ENCODE measurements around the gene SPDYC. TPM values are rescaled to one million over a fixed set of nuclear protein-coding genes. Genes with fewer than 3 reads are reported as not detected.

Gene SPDYC
- total RNA-seq, 1 experiment from 2014 or later: 1.2 TPM

DNA sequence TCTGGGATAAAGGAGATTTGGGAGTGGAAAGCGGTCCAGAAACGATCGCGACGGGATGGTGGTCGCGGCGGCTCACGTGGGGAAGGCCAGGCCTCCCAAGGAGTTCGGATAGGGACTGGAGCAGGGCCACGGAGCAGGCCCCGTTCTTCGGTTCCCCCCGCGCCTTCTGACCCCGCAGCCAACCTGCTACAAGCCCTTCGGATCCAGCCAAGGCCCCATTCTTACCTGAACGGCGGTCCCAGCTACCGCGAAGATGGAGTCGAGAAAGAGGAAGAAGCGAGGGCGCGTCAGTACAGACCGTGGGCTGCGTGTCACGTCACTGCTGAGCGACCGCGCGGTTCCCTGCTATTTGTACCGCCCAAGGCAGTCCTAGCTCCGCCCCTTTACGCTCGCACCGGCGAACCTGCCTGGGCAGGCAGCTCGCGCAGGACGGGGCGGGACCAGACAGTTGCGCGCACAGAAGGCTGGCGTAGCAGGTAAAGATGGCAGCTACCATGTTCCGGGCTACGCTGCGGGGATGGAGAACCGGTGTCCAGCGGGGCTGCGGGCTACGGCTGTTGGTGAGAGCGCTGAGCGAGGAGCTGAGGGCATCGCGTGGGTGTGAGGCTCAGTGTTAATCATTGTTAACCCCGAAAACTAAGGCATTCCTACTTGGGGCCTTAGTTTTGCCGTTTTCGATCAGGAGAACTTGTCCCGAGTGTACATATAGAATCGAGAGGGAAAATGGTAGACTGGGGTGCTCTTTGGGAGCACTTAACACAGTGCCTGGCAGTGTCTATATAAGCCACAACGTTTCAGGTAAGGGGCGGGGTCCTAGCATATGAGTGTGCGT is 48.0 kb upstream of the SPDYC start, which contains the start of the genes FAU and MRPL49:
Gene FAU, minus strand, starts transcription at position 270 of the 832 bp plus-strand sequence. CDS start 321 bp downstream, outside the sequence.
Gene MRPL49, plus strand, starts transcription at position 457 of the 832 bp plus-strand sequence. Its CDS starts 26 bp downstream, at position 483.
- H3K9ac ChIP-seq (ENCODE audit: low read length): peak within 1 kb of the TSS; percentile 93
- H3K79me2 ChIP-seq (ENCODE audit: insufficient read depth, low read length): peaks cover 66% of the 10 kb centered on the region
- peak within 1 kb of the TSS; percentile 72 to 91 for H3K4me3 ChIP-seq (replicated peaks in 1 of 2; ENCODE audit: low read depth in 1 of 2, low read length in 2 of 2)
- H4K20me1 ChIP-seq (ENCODE audit: insufficient read depth): no peaks in the 10 kb centered on the region; the same call in 1 of the 2 replicates
- H3K9me2 ChIP-seq (ENCODE audit: insufficient read depth): no peaks in the 10 kb centered on the region
- peaks cover 25 to 61% of the 10 kb centered on the region in 2 experiments for H3K36me3 ChIP-seq (ENCODE audit: control insufficient read depth in 1 of 2, insufficient read depth in 2 of 2, low read length in 2 of 2)
- DNase-seq (ENCODE audit: low read depth, low spot score): peak; percentile 93
- no peaks in the 10 kb centered on the region for H3K9me3 ChIP-seq (ENCODE audit: control insufficient read depth in 1 of 2, insufficient read depth in 1 of 2, low read depth in 1 of 2, low read length in 2 of 2)
- no peak within 1 kb of the TSS for H2AFZ ChIP-seq (ENCODE audit: low read depth, low read length, poor library complexity, severe bottlenecking)
- BruUV-seq (replicated peaks): TSS peak; percentile 78
- peaks cover 9 to 20% of the 10 kb centered on the region in 2 experiments; a peak in 3 of 4 replicates for H3K4me1 ChIP-seq (ENCODE audit: control insufficient read depth in 1 of 2, insufficient read depth in 2 of 2, low read length in 2 of 2)
- peak; percentile 81 for ATAC-seq
- intact Hi-C loops (cut with micrococcal nuclease): loop anchor here (1.0 kb wide), 1 partner anchor 11 kb away; no protein-coding TSS in a partner anchor
- H3K4me2 ChIP-seq (ENCODE audit: low read length): peak within 1 kb of the TSS; percentile 91
- ChIA-PET RAD21 (ENCODE audit: low non-redundant PET in 1 of 2, low total read pairs in 2 of 2, uncharacterized antibody in 2 of 2, unreplicated experiment in 2 of 2) (interaction anchor here (0.6 to 1.1 kb wide), 7 partner anchors 11 to 318 kb away, joined by 3 to 5 read pairs (median 5); partner anchors contain the start of genes CAPN1 (in 1 of the 2) and TM7SF2 (in 1 of the 2)), POLR2A (interaction anchor here (0.7 to 2.9 kb wide), 14 partner anchors 9 to 494 kb away, joined by 3 to 52 read pairs (median 4); partner anchors contain the start of genes CAPN1, SNX15, SPDYC and SYVN1), CTCF (interaction anchor here (0.8 to 2.0 kb wide), 9 partner anchors 9 to 278 kb away, joined by 3 to 6 read pairs (median 4); partner anchors contain the start of genes CAPN1, CDC42BPG and TM7SF2)
- peak within 1 kb of the TSS; percentile 94 for H3K27ac ChIP-seq (ENCODE audit: low read depth, low read length)
- H3K27me3 ChIP-seq (ENCODE audit: insufficient read depth, low read length): no peaks in the 10 kb centered on the region
- TF ChIP-seq ELF1 (IDR thresholded peaks at IDR 0.05; ENCODE audit: borderline replicate concordance, low read depth): no peak
- TF ChIP-seq, protein P1, sequence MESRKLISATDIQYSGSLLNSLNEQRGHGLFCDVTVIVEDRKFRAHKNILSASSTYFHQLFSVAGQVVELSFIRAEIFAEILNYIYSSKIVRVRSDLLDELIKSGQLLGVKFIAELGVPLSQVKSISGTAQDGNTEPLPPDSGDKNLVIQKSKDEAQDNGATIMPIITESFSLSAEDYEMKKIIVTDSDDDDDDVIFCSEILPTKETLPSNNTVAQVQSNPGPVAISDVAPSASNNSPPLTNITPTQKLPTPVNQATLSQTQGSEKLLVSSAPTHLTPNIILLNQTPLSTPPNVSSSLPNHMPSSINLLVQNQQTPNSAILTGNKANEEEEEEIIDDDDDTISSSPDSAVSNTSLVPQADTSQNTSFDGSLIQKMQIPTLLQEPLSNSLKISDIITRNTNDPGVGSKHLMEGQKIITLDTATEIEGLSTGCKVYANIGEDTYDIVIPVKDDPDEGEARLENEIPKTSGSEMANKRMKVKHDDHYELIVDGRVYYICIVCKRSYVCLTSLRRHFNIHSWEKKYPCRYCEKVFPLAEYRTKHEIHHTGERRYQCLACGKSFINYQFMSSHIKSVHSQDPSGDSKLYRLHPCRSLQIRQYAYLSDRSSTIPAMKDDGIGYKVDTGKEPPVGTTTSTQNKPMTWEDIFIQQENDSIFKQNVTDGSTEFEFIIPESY (IDR thresholded peaks at IDR 0.05; ENCODE audit: extremely low read depth, insufficient replicate concordance, low read length): peak; percentile 6
- TF ChIP-seq ZFX (IDR thresholded peaks at IDR 0.05): peak; percentile 84
- TF ChIP-seq SP1 (IDR thresholded peaks at IDR 0.05; ENCODE audit: low read depth): no peak
- TF ChIP-seq YY1 (IDR thresholded peaks at IDR 0.05; ENCODE audit: extremely low read depth, insufficient replicate concordance, low read depth, low read length): peak; percentile 94
- TF ChIP-seq ZNF274 (IDR thresholded peaks at IDR 0.05; ENCODE audit: low read depth, low read length): no peak
- no peak for TF ChIP-seq ATF3 (IDR thresholded peaks at IDR 0.05)
- TF ChIP-seq CEBPB (IDR thresholded peaks at IDR 0.05; ENCODE audit: low read depth): no peak
- TF ChIP-seq EZH2phosphoT487 (IDR thresholded peaks at IDR 0.05; ENCODE audit: borderline replicate concordance): no peak
- peak; percentile 96 for TF ChIP-seq POLR2AphosphoS5 (IDR thresholded peaks at IDR 0.05; ENCODE audit: low read depth, low read length)
- TF ChIP-seq JUND (IDR thresholded peaks at IDR 0.05): no peak
- no peak for TF ChIP-seq SIN3A (IDR thresholded peaks at IDR 0.05; ENCODE audit: low read depth)
- no peak for TF ChIP-seq REST (IDR thresholded peaks at IDR 0.05; ENCODE audit: low read depth)
- peak; percentile 77 for TF ChIP-seq POLR2A (IDR thresholded peaks at IDR 0.05; ENCODE audit: borderline replicate concordance, extremely low read depth, insufficient read depth, insufficient read length)
- TF ChIP-seq TCF7L2 (IDR thresholded peaks at IDR 0.05; ENCODE audit: borderline replicate concordance, extremely low read depth, insufficient read depth, insufficient read length): peak; percentile 46
- no peak for TF ChIP-seq RAD21 (IDR thresholded peaks at IDR 0.05; ENCODE audit: low read depth)
- no peak for TF ChIP-seq CBX3 (IDR thresholded peaks at IDR 0.05; ENCODE audit: low read depth)
- no peak for TF ChIP-seq FOSL1 (IDR thresholded peaks at IDR 0.05; ENCODE audit: low read depth)
- no peak for TF ChIP-seq EZH2 (IDR thresholded peaks at IDR 0.05)
- no peak for TF ChIP-seq EGR1 (IDR thresholded peaks at IDR 0.05; ENCODE audit: low read depth)
- TF ChIP-seq, protein P2, sequence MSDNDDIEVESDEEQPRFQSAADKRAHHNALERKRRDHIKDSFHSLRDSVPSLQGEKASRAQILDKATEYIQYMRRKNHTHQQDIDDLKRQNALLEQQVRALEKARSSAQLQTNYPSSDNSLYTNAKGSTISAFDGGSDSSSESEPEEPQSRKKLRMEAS (IDR thresholded peaks at IDR 0.05): no peak
- no peak for TF ChIP-seq SRF (IDR thresholded peaks at IDR 0.05; ENCODE audit: low read depth)

All from HCT116 (cell line).